Testis (tissue), 5 donors: Measurements from ENCODE around the gene CALML3. TPM values are rescaled to one million over a fixed set of nuclear protein-coding genes. Genes with fewer than 3 reads are reported as not detected.
"Not testable (repeated sequence)": the region's sequence is repeated elsewhere in the genome, so short reads cannot be mapped to it uniquely, and the experiment has no call there.

Experiments
- DNase-seq: peaks from one replicate; pipeline ENCODE4 v3.0.0-alpha.2; 2019
- H3K27ac ChIP-seq, 2 donors: fragments of 200-600 bp; sonication (generic); one replicate each; pipeline ENCODE4 v1.5.1; 2019
- H3K27me3 ChIP-seq: fragments of 200-600 bp; sonication (generic); one replicate; pipeline ENCODE4 v1.5.1; 2019
- H3K36me3 ChIP-seq: fragments of 200-600 bp; sonication (generic); one replicate; pipeline ENCODE4 v1.5.1; 2017; ENCODE audit warnings: low read depth; ENCODE audit errors: missing control alignments
- H3K4me1 ChIP-seq: fragments of 200-600 bp; sonication (generic); one replicate; pipeline ENCODE4 v1.5.1; 2019
- H3K4me3 ChIP-seq, 2 donors: fragments of 200-600 bp; sonication (generic); one replicate each; pipeline ENCODE4 v1.5.1; 2017 to 2019
- H3K9me3 ChIP-seq: fragments of 200-600 bp; sonication (generic); one replicate; pipeline ENCODE4 v1.5.1; 2017
- CTCF ChIP-seq, 3 experiments: fragments of 450-650 bp in 2 of 3; fragments of 200-600 bp in 1 of 3; sonication (generic) in 1 of 3; IDR thresholded peaks; one replicate each; pipeline ENCODE4 v1.5.1; 2016 to 2019; ENCODE audit warnings: antibody characterized with exemption in 3 of 3, mild to moderate bottlenecking in 2 of 3, moderate library complexity in 1 of 3
- POLR2A ChIP-seq: fragments of 450-650 bp; IDR thresholded peaks from one replicate; pipeline ENCODE4 v1.6.1; 2017; ENCODE audit warnings: antibody characterized with exemption, mild to moderate bottlenecking, moderate library complexity
- WGBS, 2 donors: methylation state at CpG; one replicate each; pipeline ENCODE4 v1.1.5; 2018; 5-methylcytosine and 5-hydroxymethylcytosine counted together
- intact Hi-C: fragments of 100-400 bp; cut with DNase I; formaldehyde crosslinking; loops from one replicate; pipeline ENCODE4 v1.15.1; 2023; ENCODE audit warnings: low total_unique reads
- long read RNA-seq, 2 donors: transcript quantifications; one replicate each; lab custom pipeline, GENCODE V29; 2026
- polyA plus RNA-seq: library from polyadenylated mRNA; stranded (reverse); fragments of 350-450 nt; fragmentation: Illumina TruSeq; extraction: RNeasy Lipid Tissue Mini Kit (QIAGEN cat#74804); gene quantifications from one replicate; pipeline ENCODE4 v1.2.3, GENCODE V29; 2014; ENCODE audit warnings: low read depth, low replicate concordance; ENCODE audit not compliant: insufficient read depth
- total RNA-seq, 2 donors: library from RNA; depleted of rRNA; stranded (reverse); fragments of >200 nt; gene quantifications; one replicate each; pipeline ENCODE4 v1.2.3, GENCODE V29; 2016

Gene CALML3
- under 1 TPM; 0.19 to 0.63 TPM for total RNA-seq
- polyA plus RNA-seq: 1.5 TPM
- long read RNA-seq, donor 1: 0 reads
- long read RNA-seq, donor 2: 0 reads

- Histone ChIP-seq H3K27me3 (no peaks in the 10 kb centered on the region), H3K4me1 (no peaks in the 10 kb centered on the region), H3K27ac (no peak within 1 kb of the TSS), H3K4me3 (peak within 1 kb of the TSS in 1 of 2 donors; percentile 6), H3K36me3 (no peaks in the 10 kb centered on the region), H3K9me3 (no peaks in the 10 kb centered on the region)
- WGBS, 2 donors: 76 to 80% methylated on average over 54 to 64 of the region's 64 CpGs
- TF ChIP-seq POLR2A (no peak), CTCF (IDR thresholded peaks at IDR 0.05) (no peak)
- intact Hi-C loops: no loop called here
- no peak for DNase-seq
Observed at GRCh38 chr10:5524641-5525560, at the start of gene CALML3. CALML3 (plus strand) TSS chr10:5524961; CDS start chr10:5525086, 125 bp downstream.

- H3K27ac ChIP-seq, H3K9me3 ChIP-seq, DNase-seq, H3K36me3 ChIP-seq, intact Hi-C loops, H3K4me3 ChIP-seq, H3K4me1 ChIP-seq, H3K27me3 ChIP-seq: not testable (repeated sequence)
- WGBS, 2 donors: 97 to 99% methylated on average over 6 to 8 of the region's 8 CpGs
Observed at GRCh38 chr10:5475088-5475487, 49.7 kb upstream of the CALML3 start.

GRCh38 chr10:5475974-5476807 lies 48.6 kb upstream of the CALML3 start:
- H3K4me3 ChIP-seq, H3K27me3 ChIP-seq, DNase-seq, intact Hi-C loops, H3K4me1 ChIP-seq, H3K36me3 ChIP-seq, H3K9me3 ChIP-seq, H3K27ac ChIP-seq: not testable (repeated sequence)
- WGBS, 2 donors: 93 to 97% methylated on average over 12 of the region's 12 CpGs

- H3K9me3 ChIP-seq: no peaks in the 10 kb centered on the region
- intact Hi-C loops: no loop called here
- H3K27ac ChIP-seq: no peak overlapping the region
- no peak overlapping the region for H3K4me3 ChIP-seq
- no peaks in the 10 kb centered on the region for H3K27me3 ChIP-seq
- TF ChIP-seq CTCF (IDR thresholded peaks at IDR 0.05): no peak
- no peak for TF ChIP-seq POLR2A
- 89 to 94% methylated on average over 13 of the region's 13 CpGs for WGBS, 2 donors
- DNase-seq: no peak
- H3K4me1 ChIP-seq: no peaks in the 10 kb centered on the region
- no peaks in the 10 kb centered on the region for H3K36me3 ChIP-seq
Observed at GRCh38 chr10:5476918-5477525, 47.7 kb upstream of the CALML3 start.

- Histone ChIP-seq H3K36me3 (no peaks in the 10 kb centered on the region), H3K27me3 (no peaks in the 10 kb centered on the region), H3K4me1 (no peaks in the 10 kb centered on the region), H3K27ac (no peak overlapping the region), H3K9me3 (no peaks in the 10 kb centered on the region), H3K4me3 (no peak overlapping the region)
- 71 to 82% methylated on average over 6 to 11 of the region's 11 CpGs for WGBS, 2 donors
- TF ChIP-seq CTCF (IDR thresholded peaks at IDR 0.05): no peak
- TF ChIP-seq POLR2A: no peak
- intact Hi-C loops: no loop called here
- no peak for DNase-seq
Observed at GRCh38 chr10:5477948-5478693, 46.6 kb upstream of the CALML3 start.
